GM19099 (cell line): Measurements from ENCODE around the gene CDK5RAP2.

Experiments
- POLR2A ChIP-seq: IDR thresholded peaks from 3 replicates; pipeline ENCODE4 v1.6.1; 2011; ENCODE audit warnings: low read depth; ENCODE audit not compliant: insufficient read length; ENCODE audit errors: extremely low read depth

The CDK5RAP2 gene

GRCh38 chr9:120608421-120608820 is 28.5 kb upstream of the CDK5RAP2 start:
- no peak for TF ChIP-seq POLR2A

GRCh38 chr9:120603591-120603990 is 23.6 kb upstream of the CDK5RAP2 start:
- TF ChIP-seq POLR2A = no peak

GRCh38 chr9:120603010-120603409 is 23.0 kb upstream of the CDK5RAP2 start:
- no peak for TF ChIP-seq POLR2A

- no peak for TF ChIP-seq POLR2A
Observed at GRCh38 chr9:120593955-120594277, 13.9 kb upstream of the CDK5RAP2 start.

GRCh38 chr9:120593250-120593954 is 13.4 kb upstream of the CDK5RAP2 start:
- TF ChIP-seq POLR2A = no peak

- no peak for TF ChIP-seq POLR2A
Observed at GRCh38 chr9:120592210-120592609, 12.2 kb upstream of the CDK5RAP2 start.

- no peak for TF ChIP-seq POLR2A
Observed at GRCh38 chr9:120587328-120587727, 7.4 kb upstream of the CDK5RAP2 start.

GRCh38 chr9:120583958-120584369 is 4.0 kb upstream of the CDK5RAP2 start:
- no peak for TF ChIP-seq POLR2A

- TF ChIP-seq POLR2A = no peak
Observed at GRCh38 chr9:120579139-120580050, 572 bp downstream of the CDK5RAP2 start.

- no peak for TF ChIP-seq POLR2A
Observed at GRCh38 chr9:120574473-120574872, 5.5 kb downstream of the CDK5RAP2 start.

GRCh38 chr9:120572472-120572871 is 7.5 kb downstream of the CDK5RAP2 start:
- TF ChIP-seq POLR2A = no peak

GRCh38 chr9:120571443-120572257 is 8.3 kb downstream of the CDK5RAP2 start:
- TF ChIP-seq POLR2A = no peak

GRCh38 chr9:120570296-120570695 is 9.7 kb downstream of the CDK5RAP2 start:
- no peak for TF ChIP-seq POLR2A

GRCh38 chr9:120569556-120569955 is 10.4 kb downstream of the CDK5RAP2 start:
- TF ChIP-seq POLR2A = no peak

GRCh38 chr9:120568816-120569215 is 11.2 kb downstream of the CDK5RAP2 start:
- no peak for TF ChIP-seq POLR2A
